HFFc6 (cell line): ENCODE results near the gene TUBGCP6. TPM values are rescaled to one million over a fixed set of nuclear protein-coding genes. Genes with fewer than 3 reads are reported as not detected.
A peak's percentile ranks its signal among the peaks of the same experiment; 100 is the strongest.

Experiments used
- DNase-seq: peaks from one replicate; pipeline ENCODE4 v3.0.0-alpha.2; 2018
- H3K27ac Mint-ChIP-seq: 2 replicates; pipeline ENCODE4 v1.8.0; 2020; ENCODE audit warnings: mild to moderate bottlenecking, mixed read lengths
- H3K27me3 Mint-ChIP-seq: 2 replicates; pipeline ENCODE4 v1.8.0; 2021; ENCODE audit warnings: mild to moderate bottlenecking, moderate library complexity, mixed read lengths; ENCODE audit not compliant: insufficient read depth
- H3K36me3 Mint-ChIP-seq: 2 replicates; pipeline ENCODE4 v1.8.0; 2021; ENCODE audit warnings: low read depth, mixed read lengths
- H3K4me1 Mint-ChIP-seq: 2 replicates; pipeline ENCODE4 v1.8.0; 2020; ENCODE audit warnings: low read depth, mixed read lengths
- H3K4me3 Mint-ChIP-seq: 2 replicates; pipeline ENCODE4 v1.8.0; 2020; ENCODE audit warnings: mild to moderate bottlenecking, moderate library complexity, mixed read lengths
- H3K9me3 Mint-ChIP-seq: 2 replicates; pipeline ENCODE4 v1.8.0; 2020; ENCODE audit warnings: mild to moderate bottlenecking, mixed read lengths
- CTCF ChIP-seq: fragments of 200-600 bp; sonication (generic); IDR thresholded peaks from 2 replicates; pipeline ENCODE4 v1.5.0; 2021; ENCODE audit warnings: antibody characterized with exemption, mild to moderate bottlenecking
- total RNA-seq, 6 experiments: library from RNA; stranded (reverse); fragmentation: NEBNext Ultra II Directional; extraction: Animal tissue kit (Norgen Biotek cat#: 25700); gene quantifications; 2 replicates in 1 of 6; 3 replicates in 5 of 6; pipeline ENCODE4 v1.2.3, GENCODE V29; 2021

TUBGCP6 gene
- total RNA-seq, 6 experiments from 2014 or later: 20.1 to 26.8 (median 21.7) TPM

- no peak for DNase-seq
- Mint-ChIP-seq H3K9me3 (no peaks in the 10 kb centered on the region), H3K27ac (no peak overlapping the region), H3K4me1 (no peaks in the 10 kb centered on the region), H3K4me3 (no peak overlapping the region), H3K36me3 (peaks cover 37% of the 10 kb centered on the region), H3K27me3 (peaks cover 8% of the 10 kb centered on the region)
- no peak for TF ChIP-seq CTCF
These were observed 34.3 kb downstream of the TUBGCP6 start for GRCh38 chr22:50210378-50211139.

GRCh38 chr22:50209893-50210292 is 34.9 kb downstream of the TUBGCP6 start:
- Mint-ChIP-seq H3K36me3 (peaks cover 35% of the 10 kb centered on the region), H3K27ac (0 out of 2 replicates have a peak overlapping the region, but pooled peaks have one; percentile 1), H3K9me3 (no peaks in the 10 kb centered on the region), H3K27me3 (peaks cover 8% of the 10 kb centered on the region), H3K4me3 (peak overlapping the region; percentile 18; the same call in 1 of the 2 replicates), H3K4me1 (no peaks in the 10 kb centered on the region)
- peak; percentile 53 for DNase-seq
- TF ChIP-seq CTCF: peak; percentile 90

DNA sequence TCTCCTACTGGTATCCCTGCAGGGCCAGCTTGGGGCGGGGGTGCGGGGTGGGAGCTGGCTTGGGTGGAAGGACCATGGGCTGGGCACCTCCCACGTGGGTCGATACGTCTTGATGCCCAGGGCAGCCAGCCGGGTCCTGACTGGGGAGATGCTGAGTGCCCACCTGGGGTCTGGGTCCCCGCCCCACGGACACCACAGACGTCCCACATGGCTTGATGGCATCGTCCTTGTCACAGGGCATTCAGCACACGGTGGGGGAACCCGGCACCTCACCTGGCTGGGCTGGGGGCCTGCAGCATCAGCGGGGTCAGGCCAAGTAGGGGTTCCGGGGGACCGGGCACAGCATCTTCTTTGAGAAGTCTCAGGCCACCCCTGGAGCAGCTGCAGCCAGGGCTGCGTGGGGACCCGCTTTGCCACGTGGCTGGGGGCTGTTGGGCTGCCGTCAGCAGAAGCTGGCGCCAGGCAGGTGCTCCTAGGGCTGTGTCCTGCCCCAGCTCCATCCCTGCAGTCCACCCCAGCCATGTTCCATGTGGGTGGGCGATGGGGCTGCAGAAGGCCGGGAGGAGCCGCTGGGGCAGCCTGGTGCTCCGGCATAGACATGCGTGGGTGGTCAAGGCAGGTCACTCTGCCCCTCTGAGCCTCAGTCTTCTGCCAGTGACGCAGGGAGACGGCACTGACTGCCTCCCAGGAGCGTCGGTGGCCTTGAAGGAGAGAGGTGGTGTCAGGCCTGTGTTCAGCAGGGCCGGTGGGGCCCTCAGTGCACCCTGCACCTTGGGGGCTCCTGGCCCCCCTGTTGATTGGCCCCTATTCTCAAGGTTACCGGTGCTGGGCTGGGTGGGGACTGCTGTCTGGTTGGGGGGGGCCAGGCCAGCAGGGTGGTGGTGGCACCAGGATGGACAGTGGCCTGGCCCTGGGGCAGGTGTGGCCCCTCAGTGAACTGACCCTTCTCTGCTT is 35.6 kb downstream of the TUBGCP6 start:
- peaks cover 8% of the 10 kb centered on the region for H3K27me3 Mint-ChIP-seq
- H3K4me3 Mint-ChIP-seq: no peak overlapping the region
- H3K36me3 Mint-ChIP-seq: peaks cover 32% of the 10 kb centered on the region
- no peak overlapping the region for H3K27ac Mint-ChIP-seq
- no peak for TF ChIP-seq CTCF
- H3K4me1 Mint-ChIP-seq: no peaks in the 10 kb centered on the region
- DNase-seq: no peak
- H3K9me3 Mint-ChIP-seq: no peaks in the 10 kb centered on the region

GRCh38 chr22:50208430-50208938 is 36.3 kb downstream of the TUBGCP6 start:
- DNase-seq: no peak
- TF ChIP-seq CTCF: no peak
- no peaks in the 10 kb centered on the region for H3K9me3 Mint-ChIP-seq
- H3K4me1 Mint-ChIP-seq: no peaks in the 10 kb centered on the region
- peaks cover 8% of the 10 kb centered on the region for H3K27me3 Mint-ChIP-seq
- no peak overlapping the region for H3K4me3 Mint-ChIP-seq
- H3K27ac Mint-ChIP-seq: no peak overlapping the region
- peaks cover 32% of the 10 kb centered on the region for H3K36me3 Mint-ChIP-seq

DNA sequence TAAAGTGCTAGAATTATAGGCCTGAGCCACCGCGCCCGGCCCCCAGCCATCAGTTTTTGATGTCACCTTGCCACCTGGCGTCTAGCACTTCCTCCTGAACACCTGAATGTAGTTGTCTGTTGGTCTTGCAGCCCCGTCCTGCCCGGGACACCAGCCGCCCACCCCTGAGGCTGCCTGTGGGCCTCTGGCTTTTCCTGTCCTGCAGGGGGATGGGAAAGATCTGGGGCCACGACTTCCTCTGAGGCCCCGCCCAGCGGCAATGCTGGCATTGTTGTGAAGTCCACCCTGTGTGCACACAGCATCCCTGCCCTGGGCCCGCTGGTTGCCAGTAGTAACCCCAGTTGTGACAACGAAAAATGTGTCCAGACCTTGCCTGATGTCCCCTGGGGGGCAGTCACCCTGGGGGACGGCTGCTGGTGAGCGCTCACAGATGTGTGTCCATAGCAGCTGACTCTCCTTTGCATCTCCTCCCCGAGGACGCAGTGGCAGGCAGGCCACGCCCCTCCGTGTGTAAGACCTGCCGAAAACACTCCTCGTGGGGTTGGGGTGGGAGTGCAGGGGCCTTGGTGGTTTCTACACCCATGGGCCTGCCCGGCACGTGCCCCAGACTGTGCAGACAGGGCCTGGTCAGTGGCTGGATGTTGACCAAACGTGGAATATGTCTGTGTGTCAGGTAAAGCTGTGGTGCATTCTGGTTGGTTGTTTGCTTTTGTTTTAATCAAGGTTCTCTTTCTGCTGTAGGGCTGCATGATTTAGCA is 37.3 kb downstream of the TUBGCP6 start:
- H3K27me3 Mint-ChIP-seq: peaks cover 8% of the 10 kb centered on the region
- no peak for DNase-seq
- H3K4me1 Mint-ChIP-seq: peaks cover 3% of the 10 kb centered on the region
- TF ChIP-seq CTCF: no peak
- H3K27ac Mint-ChIP-seq: no peak overlapping the region
- no peaks in the 10 kb centered on the region for H3K9me3 Mint-ChIP-seq
- H3K36me3 Mint-ChIP-seq: peaks cover 30% of the 10 kb centered on the region
- H3K4me3 Mint-ChIP-seq: no peak overlapping the region
